SHP77 (cell line): Measurements from ENCODE around the gene IFIT1.
"Not testable (repeated sequence)": the region's sequence is repeated elsewhere in the genome, so short reads cannot be mapped to it uniquely, and the experiment has no call there.

Source experiments
- DNase-seq, 2 experiments: peaks; one replicate each; lab custom pipeline; 2025; lab: John Stamatoyannopoulos, UW

IFIT1 gene

GRCh38 chr10:89367529-89367928, 24.9 kb upstream of the IFIT1 start:
- DNase-seq, result no peak

GRCh38 chr10:89368129-89368528, 24.3 kb upstream of the IFIT1 start:
- no peak for DNase-seq

- DNase-seq, result no peak
Observed at GRCh38 chr10:89369156-89370105, 23.0 kb upstream of the IFIT1 start.

- DNase-seq, result no peak
Observed at GRCh38 chr10:89371079-89371478, 21.3 kb upstream of the IFIT1 start.

- no peak for DNase-seq
Observed at GRCh38 chr10:89371987-89372386, 20.4 kb upstream of the IFIT1 start.

- DNase-seq, result no peak
Observed at GRCh38 chr10:89373916-89374711, 18.3 kb upstream of the IFIT1 start.

- no peak for DNase-seq
Observed at GRCh38 chr10:89374713-89375141, 17.7 kb upstream of the IFIT1 start.

GRCh38 chr10:89377705-89378637, 14.5 kb upstream of the IFIT1 start, which contains the start of gene IFIT1B:
Gene IFIT1B (plus strand): TSS chr10:89378056. CDS start chr10:89378136, 80 bp downstream.
- DNase-seq, result no peak

- DNase-seq, result no peak
Observed at GRCh38 chr10:89379103-89379502, 13.3 kb upstream of the IFIT1 start.

GRCh38 chr10:89382757-89383156, 9.7 kb upstream of the IFIT1 start:
- no peak for DNase-seq

GRCh38 chr10:89384474-89385340, 7.7 kb upstream of the IFIT1 start:
- DNase-seq, result no peak

GRCh38 chr10:89388806-89389205, 3.6 kb upstream of the IFIT1 start:
- DNase-seq, result no peak

- DNase-seq, result no peak
Observed at GRCh38 chr10:89389254-89389653, 3.2 kb upstream of the IFIT1 start.

GRCh38 chr10:89390476-89391225, 1.8 kb upstream of the IFIT1 start:
- DNase-seq, result no peak

- not testable (repeated sequence) for DNase-seq
Observed at GRCh38 chr10:89391226-89391576, 1.2 kb upstream of the IFIT1 start.

GRCh38 chr10:89392974-89393373, 551 bp downstream of the IFIT1 start:
- DNase-seq, result no peak

GRCh38 chr10:89393898-89394297, 1.5 kb downstream of the IFIT1 start:
- no peak for DNase-seq

GRCh38 chr10:89395141-89395540, 2.7 kb downstream of the IFIT1 start:
- DNase-seq, result no peak

GRCh38 chr10:89398003-89398749, 5.8 kb downstream of the IFIT1 start:
- no peak for DNase-seq
